Measurements from ENCODE around the gene PRSS36. TPM values are rescaled to one million over a fixed set of nuclear protein-coding genes. Genes with fewer than 3 reads are reported as not detected.

The PRSS36 gene
- total RNA-seq, 1 experiment from 2014 or later = 0.23 TPM

DNA sequence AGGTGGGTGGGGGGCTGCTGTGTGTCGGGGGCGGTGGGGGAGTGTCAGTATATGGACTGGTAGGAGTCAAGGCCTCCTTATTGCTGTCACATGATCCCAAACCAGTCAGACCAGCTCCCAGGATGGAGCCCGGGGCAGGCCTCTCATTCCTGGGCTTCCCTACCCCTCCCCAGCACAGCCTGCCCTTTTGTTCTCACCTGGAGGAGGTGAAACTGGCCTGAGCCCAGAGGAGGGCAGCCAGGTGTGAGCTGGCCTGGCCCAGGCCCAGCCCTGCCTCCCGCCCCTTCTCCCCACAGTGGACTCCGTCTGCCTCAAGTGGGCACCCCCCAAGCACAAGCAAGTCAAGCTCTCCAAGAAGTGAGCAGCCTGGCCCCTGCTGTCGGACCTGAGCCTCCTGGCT, 19.0 kb downstream of the PRSS36 start:
- Histone ChIP-seq H3K9me3 (ENCODE audit: control insufficient read depth, insufficient read depth, low read depth, low read length) (no peaks in the 10 kb centered on the region), H3K4me1 (ENCODE audit: control insufficient read depth, insufficient read depth, low read length) (no peaks in the 10 kb centered on the region), H3K27me3 (ENCODE audit: control insufficient read depth, insufficient read depth, low read length) (no peaks in the 10 kb centered on the region), H3K36me3 (ENCODE audit: control insufficient read depth, insufficient read depth, low read length) (no peaks in the 10 kb centered on the region), H3K27ac (ENCODE audit: low read length) (no peak overlapping the region), H3K4me3 (ENCODE audit: low read depth in 2 of 2, low read length in 2 of 2) (no peak overlapping the region)
- DNase-seq (ENCODE audit: low read depth, low spot score) (no peak), ATAC-seq (no peak)
- POLR2A ChIA-PET = interaction anchor here (0.6 kb wide), 1 partner anchor 50 kb away, joined by 11 read pairs; no protein-coding TSS in a partner anchor
- TF ChIP-seq POLR2AphosphoS5 (IDR thresholded peaks at IDR 0.05; ENCODE audit: low read depth, low read length) (no peak), TCF7L2 (IDR thresholded peaks at IDR 0.05; ENCODE audit: low read depth, low read length) (no peak), SIN3A (IDR thresholded peaks at IDR 0.05; ENCODE audit: borderline replicate concordance, insufficient read depth, low read depth, low read length) (no peak)
- TF ChIP-seq, protein P1, sequence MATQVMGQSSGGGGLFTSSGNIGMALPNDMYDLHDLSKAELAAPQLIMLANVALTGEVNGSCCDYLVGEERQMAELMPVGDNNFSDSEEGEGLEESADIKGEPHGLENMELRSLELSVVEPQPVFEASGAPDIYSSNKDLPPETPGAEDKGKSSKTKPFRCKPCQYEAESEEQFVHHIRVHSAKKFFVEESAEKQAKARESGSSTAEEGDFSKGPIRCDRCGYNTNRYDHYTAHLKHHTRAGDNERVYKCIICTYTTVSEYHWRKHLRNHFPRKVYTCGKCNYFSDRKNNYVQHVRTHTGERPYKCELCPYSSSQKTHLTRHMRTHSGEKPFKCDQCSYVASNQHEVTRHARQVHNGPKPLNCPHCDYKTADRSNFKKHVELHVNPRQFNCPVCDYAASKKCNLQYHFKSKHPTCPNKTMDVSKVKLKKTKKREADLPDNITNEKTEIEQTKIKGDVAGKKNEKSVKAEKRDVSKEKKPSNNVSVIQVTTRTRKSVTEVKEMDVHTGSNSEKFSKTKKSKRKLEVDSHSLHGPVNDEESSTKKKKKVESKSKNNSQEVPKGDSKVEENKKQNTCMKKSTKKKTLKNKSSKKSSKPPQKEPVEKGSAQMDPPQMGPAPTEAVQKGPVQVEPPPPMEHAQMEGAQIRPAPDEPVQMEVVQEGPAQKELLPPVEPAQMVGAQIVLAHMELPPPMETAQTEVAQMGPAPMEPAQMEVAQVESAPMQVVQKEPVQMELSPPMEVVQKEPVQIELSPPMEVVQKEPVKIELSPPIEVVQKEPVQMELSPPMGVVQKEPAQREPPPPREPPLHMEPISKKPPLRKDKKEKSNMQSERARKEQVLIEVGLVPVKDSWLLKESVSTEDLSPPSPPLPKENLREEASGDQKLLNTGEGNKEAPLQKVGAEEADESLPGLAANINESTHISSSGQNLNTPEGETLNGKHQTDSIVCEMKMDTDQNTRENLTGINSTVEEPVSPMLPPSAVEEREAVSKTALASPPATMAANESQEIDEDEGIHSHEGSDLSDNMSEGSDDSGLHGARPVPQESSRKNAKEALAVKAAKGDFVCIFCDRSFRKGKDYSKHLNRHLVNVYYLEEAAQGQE (IDR thresholded peaks at IDR 0.05; ENCODE audit: insufficient read depth in 1 of 2, low read depth in 2 of 2, low read length in 1 of 2) = no peak
- TF ChIP-seq, protein P2, sequence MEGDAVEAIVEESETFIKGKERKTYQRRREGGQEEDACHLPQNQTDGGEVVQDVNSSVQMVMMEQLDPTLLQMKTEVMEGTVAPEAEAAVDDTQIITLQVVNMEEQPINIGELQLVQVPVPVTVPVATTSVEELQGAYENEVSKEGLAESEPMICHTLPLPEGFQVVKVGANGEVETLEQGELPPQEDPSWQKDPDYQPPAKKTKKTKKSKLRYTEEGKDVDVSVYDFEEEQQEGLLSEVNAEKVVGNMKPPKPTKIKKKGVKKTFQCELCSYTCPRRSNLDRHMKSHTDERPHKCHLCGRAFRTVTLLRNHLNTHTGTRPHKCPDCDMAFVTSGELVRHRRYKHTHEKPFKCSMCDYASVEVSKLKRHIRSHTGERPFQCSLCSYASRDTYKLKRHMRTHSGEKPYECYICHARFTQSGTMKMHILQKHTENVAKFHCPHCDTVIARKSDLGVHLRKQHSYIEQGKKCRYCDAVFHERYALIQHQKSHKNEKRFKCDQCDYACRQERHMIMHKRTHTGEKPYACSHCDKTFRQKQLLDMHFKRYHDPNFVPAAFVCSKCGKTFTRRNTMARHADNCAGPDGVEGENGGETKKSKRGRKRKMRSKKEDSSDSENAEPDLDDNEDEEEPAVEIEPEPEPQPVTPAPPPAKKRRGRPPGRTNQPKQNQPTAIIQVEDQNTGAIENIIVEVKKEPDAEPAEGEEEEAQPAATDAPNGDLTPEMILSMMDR (IDR thresholded peaks at IDR 0.05) = no peak
- intact Hi-C loops (cut with micrococcal nuclease; ENCODE audit: unreplicated experiment) = no loop called here
- CTCF ChIA-PET = interaction anchor here (1.5 kb wide), 1 partner anchor 11 kb away, joined by 3 read pairs; no protein-coding TSS in a partner anchor
- in situ Hi-C loops (cut with HindIII; ENCODE audit: low pct_unique_long_range_greater_than_20kb, low sequenced_read_pairs) = no loop called here
- no TSS peak for BruUV-seq (replicated peaks)

- DNase-seq (ENCODE audit: low read depth, low spot score) (no peak), ATAC-seq (no peak)
- ChIA-PET CTCF (no interaction called here), POLR2A (interaction anchor here (0.6 kb wide), 1 partner anchor 50 kb away, joined by 11 read pairs; no protein-coding TSS in a partner anchor)
- no peak for TF ChIP-seq SIN3A (IDR thresholded peaks at IDR 0.05; ENCODE audit: borderline replicate concordance, insufficient read depth, low read depth, low read length)
- no peak for TF ChIP-seq POLR2AphosphoS5 (IDR thresholded peaks at IDR 0.05; ENCODE audit: low read depth, low read length)
- TF ChIP-seq, protein P1 (IDR thresholded peaks at IDR 0.05; ENCODE audit: insufficient read depth in 1 of 2, low read depth in 2 of 2, low read length in 1 of 2) = no peak
- no peaks in the 10 kb centered on the region for H3K36me3 ChIP-seq (ENCODE audit: control insufficient read depth, insufficient read depth, low read length)
- no peak overlapping the region for H3K4me3 ChIP-seq (ENCODE audit: low read depth in 2 of 2, low read length in 2 of 2)
- no TSS peak for BruUV-seq (replicated peaks)
- intact Hi-C loops (cut with micrococcal nuclease; ENCODE audit: unreplicated experiment) = no loop called here
- H3K27me3 ChIP-seq (ENCODE audit: control insufficient read depth, insufficient read depth, low read length) = no peaks in the 10 kb centered on the region
- H3K9me3 ChIP-seq (ENCODE audit: control insufficient read depth, insufficient read depth, low read depth, low read length) = no peaks in the 10 kb centered on the region
- in situ Hi-C loops (cut with HindIII; ENCODE audit: low pct_unique_long_range_greater_than_20kb, low sequenced_read_pairs) = no loop called here
- H3K27ac ChIP-seq (ENCODE audit: low read length) = no peak overlapping the region
- H3K4me1 ChIP-seq (ENCODE audit: control insufficient read depth, insufficient read depth, low read length) = no peaks in the 10 kb centered on the region
These were observed 19.5 kb downstream of the PRSS36 start for GRCh38 chr16:31130336-31130891.
